ENCODE data around the gene CEP85L. TPM values are rescaled to one million over a fixed set of nuclear protein-coding genes. Genes with fewer than 3 reads are reported as not detected.

CEP85L gene
- total and polyA plus RNA-seq, 2 experiments from 2014 or later, result 9.1 to 10.1 TPM

- TF ChIP-seq REST (IDR thresholded peaks at IDR 0.05; ENCODE audit: unreplicated experiment), result no peak
Measured at GRCh38 chr6:118635909-118636735, 15.3 kb downstream of the CEP85L start (continued).

DNA sequence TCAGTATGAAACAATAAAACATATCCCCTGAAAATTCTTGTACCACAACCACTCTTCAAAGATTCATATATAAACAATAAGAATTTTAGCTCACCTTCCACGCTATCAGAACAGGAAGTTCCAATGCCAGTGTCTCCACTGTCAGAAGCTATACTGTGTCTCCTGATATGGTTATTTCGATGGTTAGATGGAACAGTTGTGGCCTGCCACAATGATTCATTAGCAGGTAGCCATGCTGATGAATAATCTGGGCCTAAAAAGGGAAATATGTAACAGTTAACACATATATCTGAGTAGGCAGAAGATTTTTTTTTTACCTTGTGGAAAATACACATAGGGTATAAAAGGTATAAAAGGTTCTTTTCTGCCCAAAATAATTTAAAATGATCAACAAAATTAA, 19.0 kb downstream of the CEP85L start:
- Mint-ChIP-seq H3K27me3 (ENCODE audit: insufficient read depth, low read depth, poor library complexity) (peaks cover 2% of the 10 kb centered on the region), H3K4me1 (peaks cover 19% of the 10 kb centered on the region), H3K9me3 (0 out of 3 replicates have a peak, but pooled peaks cover under 1% of the 10 kb centered on the region), H3K27ac (no peak overlapping the region), H3K36me3 (ENCODE audit: low read depth) (peaks cover 11% of the 10 kb centered on the region; the same call in 2 of the 3 replicates), H3K4me3 (no peak overlapping the region)
- ATAC-seq, result no peak
- no peaks in the 10 kb centered on the region for H3K36me3 ChIP-seq (ENCODE audit: insufficient read depth)
- DNase-seq (ENCODE audit: low spot score), result no peak
- H3K9me2 ChIP-seq (ENCODE audit: insufficient read depth), result no peaks in the 10 kb centered on the region
- H3F3A ChIP-seq (replicated peaks; ENCODE audit: low read depth), result no peaks in the 10 kb centered on the region
- H3K27me3 ChIP-seq (ENCODE audit: insufficient read depth), result no peaks in the 10 kb centered on the region
- H3K27ac ChIP-seq (ENCODE audit: low read depth), result no peak overlapping the region
- TF ChIP-seq EZH2phosphoT487 (IDR thresholded peaks at IDR 0.05; ENCODE audit: unreplicated experiment) (no peak), EZH2 (IDR thresholded peaks at IDR 0.05; ENCODE audit: low read depth, unreplicated experiment) (no peak), ZNF114 (CRISPR knock-in tag; IDR thresholded peaks at IDR 0.05) (no peak), ZNF331 (CRISPR knock-in tag; IDR thresholded peaks at IDR 0.05; ENCODE audit: low read depth) (no peak), POLR2AphosphoS5 (IDR thresholded peaks at IDR 0.05; ENCODE audit: low read depth) (no peak), ETS1 (IDR thresholded peaks at IDR 0.05) (no peak), REST (IDR thresholded peaks at IDR 0.05; ENCODE audit: unreplicated experiment) (no peak)
- peaks cover 21% of the 10 kb centered on the region for H3K4me1 ChIP-seq (ENCODE audit: insufficient read depth)
- no peaks in the 10 kb centered on the region for H4K20me1 ChIP-seq (replicated peaks; ENCODE audit: insufficient read depth)
- H3K4me2 ChIP-seq, result no peak overlapping the region
- peaks cover 44% of the 10 kb centered on the region for H3K79me2 ChIP-seq (replicated peaks; ENCODE audit: insufficient read depth)
- no peak overlapping the region for H3K4me3 ChIP-seq
- no peak overlapping the region for H2AFZ ChIP-seq
